Coronary artery (tissue), 2 donors: ENCODE data around the gene RNU6-9.
"Not testable (repeated sequence)": the region's sequence is repeated elsewhere in the genome, so short reads cannot be mapped to it uniquely, and the experiment has no call there.

Experiments
- DNase-seq: peaks from one replicate; pipeline ENCODE4 v3.0.0-alpha.2; 2017; ENCODE audit warnings: low spot score
- H3K27ac ChIP-seq, 2 donors: fragments of 200-600 bp; sonication (generic); one replicate each; pipeline ENCODE4 v1.5.1; 2016 to 2019
- H3K4me3 ChIP-seq: fragments of 200-600 bp; sonication (generic); 2 replicates; pipeline ENCODE4 v1.5.1; 2016; ENCODE audit warnings: mild to moderate bottlenecking, moderate library complexity
- TF ChIP-seq, protein P1 (sequence below): fragments of 200-600 bp; sonication (generic); IDR thresholded peaks from one replicate; pipeline ENCODE4 v1.5.1; 2019; ENCODE audit warnings: antibody characterized with exemption

Gene RNU6-9

DNA sequence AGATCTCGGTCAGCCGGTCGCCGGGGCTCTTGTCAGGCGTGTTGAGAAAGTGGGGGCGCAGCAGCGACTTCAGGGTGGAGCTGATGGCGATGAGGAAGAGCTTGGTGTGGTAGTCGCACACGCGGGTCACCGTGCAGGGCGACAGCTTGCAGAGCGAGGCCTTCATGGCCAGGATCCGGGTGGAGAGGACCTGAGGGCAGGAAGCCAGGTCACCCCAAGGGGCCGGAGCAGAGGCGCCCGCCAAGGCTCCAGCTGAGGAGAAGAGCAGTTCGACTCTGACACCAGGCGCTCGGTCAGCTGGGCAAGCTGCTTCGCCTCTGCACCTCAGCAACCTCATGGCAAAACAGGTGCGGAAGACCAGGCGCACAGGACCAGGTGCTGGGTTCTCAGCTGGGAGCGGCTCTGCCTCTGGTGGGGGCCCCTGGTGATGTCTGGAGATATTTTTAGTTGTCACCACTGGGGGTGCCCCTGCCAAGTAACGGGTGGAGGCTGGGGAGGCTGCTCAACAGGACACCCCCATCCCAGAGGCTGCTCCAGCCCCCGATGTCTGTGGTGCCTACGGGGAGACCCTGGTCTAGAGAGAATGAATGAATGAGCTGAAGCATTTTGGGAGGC, 17.9 kb upstream of the RNU6-9 start:
- H3K4me3 ChIP-seq: no peak overlapping the region
- no peak overlapping the region for H3K27ac ChIP-seq
- no peak for DNase-seq
- TF ChIP-seq, protein P1, sequence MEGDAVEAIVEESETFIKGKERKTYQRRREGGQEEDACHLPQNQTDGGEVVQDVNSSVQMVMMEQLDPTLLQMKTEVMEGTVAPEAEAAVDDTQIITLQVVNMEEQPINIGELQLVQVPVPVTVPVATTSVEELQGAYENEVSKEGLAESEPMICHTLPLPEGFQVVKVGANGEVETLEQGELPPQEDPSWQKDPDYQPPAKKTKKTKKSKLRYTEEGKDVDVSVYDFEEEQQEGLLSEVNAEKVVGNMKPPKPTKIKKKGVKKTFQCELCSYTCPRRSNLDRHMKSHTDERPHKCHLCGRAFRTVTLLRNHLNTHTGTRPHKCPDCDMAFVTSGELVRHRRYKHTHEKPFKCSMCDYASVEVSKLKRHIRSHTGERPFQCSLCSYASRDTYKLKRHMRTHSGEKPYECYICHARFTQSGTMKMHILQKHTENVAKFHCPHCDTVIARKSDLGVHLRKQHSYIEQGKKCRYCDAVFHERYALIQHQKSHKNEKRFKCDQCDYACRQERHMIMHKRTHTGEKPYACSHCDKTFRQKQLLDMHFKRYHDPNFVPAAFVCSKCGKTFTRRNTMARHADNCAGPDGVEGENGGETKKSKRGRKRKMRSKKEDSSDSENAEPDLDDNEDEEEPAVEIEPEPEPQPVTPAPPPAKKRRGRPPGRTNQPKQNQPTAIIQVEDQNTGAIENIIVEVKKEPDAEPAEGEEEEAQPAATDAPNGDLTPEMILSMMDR: no peak

DNA sequence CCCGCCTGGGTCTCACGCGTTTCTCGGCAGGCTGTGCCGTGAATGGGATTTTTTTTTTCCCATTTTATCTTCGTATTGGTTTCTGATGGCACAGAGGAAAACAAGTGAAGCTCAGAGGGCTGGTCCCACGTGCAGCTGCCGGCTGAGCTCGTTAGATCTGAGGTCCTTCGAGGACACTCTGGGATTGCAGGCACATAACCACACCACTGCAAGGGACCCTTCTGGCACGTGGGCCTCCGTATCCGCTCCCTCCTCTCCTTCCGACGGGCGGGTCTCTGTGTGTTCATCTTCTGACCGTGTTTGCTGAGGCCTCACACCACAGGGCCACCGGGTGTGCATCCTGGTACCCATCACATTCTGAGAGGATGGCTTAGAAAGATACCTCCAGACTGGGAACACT, 17.2 kb upstream of the RNU6-9 start:
- no peak overlapping the region for H3K4me3 ChIP-seq
- H3K27ac ChIP-seq: no peak overlapping the region
- no peak for DNase-seq
- TF ChIP-seq, protein P1: no peak

DNA sequence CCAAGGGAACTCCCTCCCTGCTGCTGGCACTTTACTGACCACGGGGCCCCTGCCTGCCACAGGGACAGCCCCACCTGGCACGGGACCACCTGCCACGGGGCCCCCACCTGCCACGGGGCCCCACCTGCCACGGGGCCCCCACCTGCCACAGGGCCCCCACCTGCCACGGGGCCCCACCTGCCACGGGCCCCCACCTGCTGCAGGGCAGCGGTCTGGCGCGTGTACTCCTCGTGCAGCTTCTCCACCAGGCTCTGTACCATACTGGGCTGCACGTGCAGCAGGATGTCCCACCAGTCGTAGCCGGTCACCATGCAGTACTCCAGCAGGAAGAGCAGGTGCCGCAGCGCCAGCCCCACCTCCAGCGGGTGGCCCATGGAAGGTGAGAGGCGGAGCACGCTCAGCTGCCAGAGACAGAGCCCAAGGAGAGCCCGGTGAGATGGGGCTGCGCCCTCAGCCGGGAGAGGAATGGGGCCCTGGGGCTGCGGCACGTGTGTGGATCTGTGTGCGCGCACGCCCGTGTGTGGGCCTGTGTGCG, 16.4 kb upstream of the RNU6-9 start:
- Histone ChIP-seq H3K4me3 (no peak overlapping the region), H3K27ac (no peak overlapping the region)
- TF ChIP-seq, protein P1: no peak
- DNase-seq: no peak

DNA sequence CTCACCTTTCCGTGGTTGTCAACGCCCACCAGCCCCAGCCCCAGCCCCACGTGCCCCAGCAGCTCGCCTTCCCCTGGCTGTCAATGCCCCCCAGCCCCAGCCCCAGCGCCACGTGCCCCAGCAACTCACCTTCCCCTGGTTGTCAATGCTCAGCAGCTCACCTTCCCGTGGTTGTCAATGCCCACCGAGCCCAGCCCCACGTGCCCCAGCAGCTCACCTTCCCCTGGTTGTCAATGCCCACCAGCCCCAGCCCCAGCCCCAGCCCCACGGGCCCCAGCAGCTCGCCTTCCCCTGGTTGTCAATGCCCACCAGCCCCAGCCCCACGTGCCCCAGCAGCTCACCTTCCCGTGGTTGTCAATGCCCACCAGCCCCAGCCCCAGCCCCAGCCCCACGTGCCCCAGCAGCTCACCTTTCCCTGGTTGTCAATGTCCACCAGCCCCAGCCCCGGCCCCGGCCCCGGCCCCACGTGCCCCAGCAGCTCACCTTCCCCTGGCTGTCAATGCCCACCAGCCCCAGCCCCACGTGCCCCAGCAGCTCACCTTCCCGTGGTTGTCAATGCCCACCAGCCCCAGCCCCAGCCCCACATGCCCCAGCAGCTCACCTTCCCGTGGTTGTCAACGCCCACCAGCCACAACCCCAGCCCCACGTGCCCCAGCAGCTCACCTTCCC, 15.2 kb upstream of the RNU6-9 start:
- H3K27ac ChIP-seq, DNase-seq, H3K4me3 ChIP-seq: not testable (repeated sequence)

DNA sequence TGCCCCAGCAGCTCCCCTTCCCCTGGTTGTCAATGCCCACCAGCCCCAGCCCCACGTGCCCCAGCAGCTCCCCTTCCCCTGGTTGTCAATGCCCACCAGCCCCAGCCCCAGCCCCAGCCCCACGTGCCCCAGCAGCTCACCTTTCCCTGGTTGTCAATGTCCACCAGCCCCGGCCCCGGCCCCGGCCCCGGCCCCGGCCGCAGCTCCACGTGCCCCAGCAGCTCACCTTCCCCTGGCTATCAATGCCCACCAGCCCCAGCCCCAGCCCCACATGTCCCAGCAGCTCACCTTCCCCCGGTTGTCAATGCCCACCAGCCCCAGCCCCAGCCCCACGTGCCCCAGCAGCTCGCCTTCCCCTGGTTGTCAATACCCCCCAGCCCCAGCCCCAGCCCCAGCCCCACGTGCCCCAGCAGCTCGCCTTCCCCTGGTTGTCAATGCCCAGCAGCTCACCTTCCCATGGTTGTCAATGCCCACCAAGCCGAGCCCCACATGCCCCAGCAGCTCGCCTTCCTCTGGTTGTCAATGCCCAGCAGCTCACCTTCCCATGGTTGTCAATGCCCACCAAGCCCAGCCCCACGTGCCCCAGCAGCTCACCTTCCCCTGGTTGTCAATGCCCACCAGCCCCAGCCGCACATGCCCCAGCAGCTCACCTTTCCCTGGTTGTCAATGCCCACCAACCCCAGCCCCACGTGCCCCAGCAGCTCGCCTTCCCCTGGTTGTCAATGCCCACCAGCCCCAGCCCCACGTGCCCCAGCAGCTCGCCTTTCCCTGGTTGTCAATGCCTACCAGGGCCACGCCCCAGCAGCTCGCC, 14.3 kb upstream of the RNU6-9 start:
- H3K27ac ChIP-seq, DNase-seq, H3K4me3 ChIP-seq: not testable (repeated sequence)

DNA sequence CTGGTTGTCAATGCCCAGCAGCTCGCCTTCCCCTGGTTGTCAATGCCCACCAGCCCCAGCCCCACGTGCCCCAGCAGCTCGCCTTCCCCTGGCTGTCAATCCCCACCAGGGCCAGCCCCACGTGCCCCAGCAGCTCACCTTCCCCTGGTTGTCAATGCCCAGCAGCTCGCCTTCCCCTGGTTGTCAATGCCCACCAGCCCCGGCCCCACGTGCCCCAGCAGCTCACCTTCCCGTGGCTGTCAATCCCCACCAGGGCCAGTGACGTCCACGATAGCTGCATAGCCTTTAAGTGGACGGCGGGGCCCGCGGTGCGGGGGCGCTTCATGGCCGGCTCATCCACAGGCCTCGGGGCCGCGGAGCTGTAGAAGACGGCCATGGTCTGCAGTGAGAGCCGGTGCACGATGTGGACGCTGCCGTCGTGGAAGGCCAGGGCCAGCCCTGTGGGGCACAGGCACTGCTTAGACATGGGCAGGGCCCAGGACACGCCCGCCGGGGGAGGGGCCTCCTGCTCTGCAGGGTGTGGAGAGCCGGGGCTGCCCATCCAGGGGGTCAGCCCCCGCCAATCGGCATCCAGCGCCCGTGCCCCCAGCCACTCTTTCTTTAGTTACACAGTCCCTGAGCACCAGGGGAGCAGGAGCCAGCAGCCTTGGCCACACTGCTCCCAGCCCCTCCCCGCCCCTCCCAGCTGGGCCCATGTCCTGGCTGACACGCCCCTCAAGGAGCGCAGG, 13.4 kb upstream of the RNU6-9 start:
- DNase-seq: no peak
- H3K4me3 ChIP-seq: no peak overlapping the region
- H3K27ac ChIP-seq: no peak overlapping the region
- TF ChIP-seq, protein P1: no peak

DNA sequence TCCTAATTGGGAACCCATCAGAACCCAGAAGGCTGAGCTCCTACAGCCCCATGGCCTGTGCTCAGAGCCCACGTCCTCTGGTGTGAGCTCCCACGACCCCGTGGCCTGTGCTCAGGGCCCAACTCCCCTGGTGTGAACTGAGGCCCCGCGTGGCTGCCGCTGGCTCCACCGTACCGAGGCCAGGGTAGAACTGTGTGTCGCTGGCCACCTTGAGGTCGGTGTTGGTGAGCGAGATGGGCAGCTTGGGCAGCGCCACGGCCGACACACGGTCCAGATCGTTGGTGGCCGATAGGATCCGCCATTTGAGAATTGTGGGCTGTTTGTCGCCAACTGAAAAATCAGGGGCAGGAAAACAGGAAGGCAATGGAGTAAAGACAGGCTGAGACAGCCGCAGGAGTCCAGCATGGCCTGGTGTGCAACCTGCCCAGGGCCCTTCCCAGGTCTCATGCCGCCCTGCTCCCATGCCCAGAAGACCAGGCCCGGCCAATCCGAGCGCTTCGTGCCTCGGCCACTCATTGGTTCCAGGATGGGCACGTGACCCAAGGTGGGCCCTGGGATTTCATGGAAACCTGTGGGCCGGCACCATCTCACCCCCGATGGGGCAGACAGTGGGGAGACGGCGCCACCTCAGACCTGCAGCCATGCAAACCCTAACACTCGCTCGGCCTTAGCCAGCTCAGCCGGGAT, 11.8 kb upstream of the RNU6-9 start:
- no peak for DNase-seq
- TF ChIP-seq, protein P1: no peak
- no peak overlapping the region for H3K4me3 ChIP-seq
- H3K27ac ChIP-seq: no peak overlapping the region
